ENCODE results near the gene CHMP1B. TPM values are rescaled to one million over a fixed set of nuclear protein-coding genes. Genes with fewer than 3 reads are reported as not detected.

CHMP1B gene
- total and polyA plus RNA-seq, 9 of the 15 experiments (the other 6 are each of a cell fraction or from before 2014, with no cell fraction given) = 12.3 to 29.9 (median 19.0) TPM

DNA sequence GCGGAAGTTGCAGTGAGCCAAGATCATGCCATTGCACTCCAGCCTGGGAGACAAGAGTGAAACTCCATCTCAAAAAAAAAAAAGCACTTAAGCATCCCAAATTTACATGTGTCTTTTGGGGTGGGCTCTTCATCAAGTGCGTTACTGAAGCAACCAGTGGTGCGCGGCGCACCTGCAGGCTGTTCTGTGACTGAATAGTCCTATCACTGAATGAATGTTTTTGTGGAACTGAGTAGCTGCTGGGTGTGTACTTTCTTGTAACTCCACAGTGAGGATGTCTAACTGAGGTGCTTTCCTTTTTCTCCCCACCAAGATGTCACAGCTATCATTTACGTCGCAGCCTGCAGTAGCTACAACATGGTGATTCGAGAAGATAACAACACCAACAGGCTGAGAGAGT, 17.0 kb downstream of the CHMP1B start (continued):
- TF ChIP-seq, protein P1, sequence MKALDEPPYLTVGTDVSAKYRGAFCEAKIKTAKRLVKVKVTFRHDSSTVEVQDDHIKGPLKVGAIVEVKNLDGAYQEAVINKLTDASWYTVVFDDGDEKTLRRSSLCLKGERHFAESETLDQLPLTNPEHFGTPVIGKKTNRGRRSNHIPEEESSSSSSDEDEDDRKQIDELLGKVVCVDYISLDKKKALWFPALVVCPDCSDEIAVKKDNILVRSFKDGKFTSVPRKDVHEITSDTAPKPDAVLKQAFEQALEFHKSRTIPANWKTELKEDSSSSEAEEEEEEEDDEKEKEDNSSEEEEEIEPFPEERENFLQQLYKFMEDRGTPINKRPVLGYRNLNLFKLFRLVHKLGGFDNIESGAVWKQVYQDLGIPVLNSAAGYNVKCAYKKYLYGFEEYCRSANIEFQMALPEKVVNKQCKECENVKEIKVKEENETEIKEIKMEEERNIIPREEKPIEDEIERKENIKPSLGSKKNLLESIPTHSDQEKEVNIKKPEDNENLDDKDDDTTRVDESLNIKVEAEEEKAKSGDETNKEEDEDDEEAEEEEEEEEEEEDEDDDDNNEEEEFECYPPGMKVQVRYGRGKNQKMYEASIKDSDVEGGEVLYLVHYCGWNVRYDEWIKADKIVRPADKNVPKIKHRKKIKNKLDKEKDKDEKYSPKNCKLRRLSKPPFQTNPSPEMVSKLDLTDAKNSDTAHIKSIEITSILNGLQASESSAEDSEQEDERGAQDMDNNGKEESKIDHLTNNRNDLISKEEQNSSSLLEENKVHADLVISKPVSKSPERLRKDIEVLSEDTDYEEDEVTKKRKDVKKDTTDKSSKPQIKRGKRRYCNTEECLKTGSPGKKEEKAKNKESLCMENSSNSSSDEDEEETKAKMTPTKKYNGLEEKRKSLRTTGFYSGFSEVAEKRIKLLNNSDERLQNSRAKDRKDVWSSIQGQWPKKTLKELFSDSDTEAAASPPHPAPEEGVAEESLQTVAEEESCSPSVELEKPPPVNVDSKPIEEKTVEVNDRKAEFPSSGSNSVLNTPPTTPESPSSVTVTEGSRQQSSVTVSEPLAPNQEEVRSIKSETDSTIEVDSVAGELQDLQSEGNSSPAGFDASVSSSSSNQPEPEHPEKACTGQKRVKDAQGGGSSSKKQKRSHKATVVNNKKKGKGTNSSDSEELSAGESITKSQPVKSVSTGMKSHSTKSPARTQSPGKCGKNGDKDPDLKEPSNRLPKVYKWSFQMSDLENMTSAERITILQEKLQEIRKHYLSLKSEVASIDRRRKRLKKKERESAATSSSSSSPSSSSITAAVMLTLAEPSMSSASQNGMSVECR (CRISPR knock-in tag; IDR thresholded peaks at IDR 0.05) = no peak
- TF ChIP-seq, protein P2, sequence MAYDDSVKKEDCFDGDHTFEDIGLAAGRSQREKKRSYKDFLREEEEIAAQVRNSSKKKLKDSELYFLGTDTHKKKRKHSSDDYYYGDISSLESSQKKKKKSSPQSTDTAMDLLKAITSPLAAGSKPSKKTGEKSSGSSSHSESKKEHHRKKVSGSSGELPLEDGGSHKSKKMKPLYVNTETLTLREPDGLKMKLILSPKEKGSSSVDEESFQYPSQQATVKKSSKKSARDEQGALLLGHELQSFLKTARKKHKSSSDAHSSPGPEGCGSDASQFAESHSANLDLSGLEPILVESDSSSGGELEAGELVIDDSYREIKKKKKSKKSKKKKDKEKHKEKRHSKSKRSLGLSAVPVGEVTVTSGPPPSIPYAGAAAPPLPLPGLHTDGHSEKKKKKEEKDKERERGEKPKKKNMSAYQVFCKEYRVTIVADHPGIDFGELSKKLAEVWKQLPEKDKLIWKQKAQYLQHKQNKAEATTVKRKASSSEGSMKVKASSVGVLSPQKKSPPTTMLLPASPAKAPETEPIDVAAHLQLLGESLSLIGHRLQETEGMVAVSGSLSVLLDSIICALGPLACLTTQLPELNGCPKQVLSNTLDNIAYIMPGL (CRISPR knock-in tag; IDR thresholded peaks at IDR 0.05) = no peak
- TF ChIP-seq, protein P3, sequence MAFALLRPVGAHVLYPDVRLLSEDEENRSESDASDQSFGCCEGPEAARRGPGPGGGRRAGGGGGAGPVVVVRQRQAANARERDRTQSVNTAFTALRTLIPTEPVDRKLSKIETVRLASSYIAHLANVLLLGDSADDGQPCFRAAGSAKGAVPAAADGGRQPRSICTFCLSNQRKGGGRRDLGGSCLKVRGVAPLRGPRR (CRISPR knock-in tag; IDR thresholded peaks at IDR 0.05) = no peak
- TF ChIP-seq, protein P4, sequence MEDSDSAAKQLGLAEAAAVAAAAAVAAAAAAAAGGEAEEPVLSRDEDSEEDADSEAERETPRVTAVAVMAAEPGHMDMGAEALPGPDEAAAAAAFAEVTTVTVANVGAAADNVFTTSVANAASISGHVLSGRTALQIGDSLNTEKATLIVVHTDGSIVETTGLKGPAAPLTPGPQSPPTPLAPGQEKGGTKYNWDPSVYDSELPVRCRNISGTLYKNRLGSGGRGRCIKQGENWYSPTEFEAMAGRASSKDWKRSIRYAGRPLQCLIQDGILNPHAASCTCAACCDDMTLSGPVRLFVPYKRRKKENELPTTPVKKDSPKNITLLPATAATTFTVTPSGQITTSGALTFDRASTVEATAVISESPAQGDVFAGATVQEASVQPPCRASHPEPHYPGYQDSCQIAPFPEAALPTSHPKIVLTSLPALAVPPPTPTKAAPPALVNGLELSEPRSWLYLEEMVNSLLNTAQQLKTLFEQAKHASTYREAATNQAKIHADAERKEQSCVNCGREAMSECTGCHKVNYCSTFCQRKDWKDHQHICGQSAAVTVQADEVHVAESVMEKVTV (CRISPR knock-in tag; IDR thresholded peaks at IDR 0.05) = no peak
- TF ChIP-seq MBD2 (IDR thresholded peaks at IDR 0.05; ENCODE audit: borderline replicate concordance, low read depth) (no peak), PCBP2 (IDR thresholded peaks at IDR 0.05; ENCODE audit: low read depth, low read length, poor library complexity, severe bottlenecking) (no peak), XRCC4 (IDR thresholded peaks at IDR 0.05; ENCODE audit: extremely low read depth, insufficient read depth, insufficient read length) (no peak), SMAD3 (CRISPR knock-in tag; conservative IDR thresholded peaks at IDR 0.05) (no peak)
- TF ChIP-seq, protein P5, sequence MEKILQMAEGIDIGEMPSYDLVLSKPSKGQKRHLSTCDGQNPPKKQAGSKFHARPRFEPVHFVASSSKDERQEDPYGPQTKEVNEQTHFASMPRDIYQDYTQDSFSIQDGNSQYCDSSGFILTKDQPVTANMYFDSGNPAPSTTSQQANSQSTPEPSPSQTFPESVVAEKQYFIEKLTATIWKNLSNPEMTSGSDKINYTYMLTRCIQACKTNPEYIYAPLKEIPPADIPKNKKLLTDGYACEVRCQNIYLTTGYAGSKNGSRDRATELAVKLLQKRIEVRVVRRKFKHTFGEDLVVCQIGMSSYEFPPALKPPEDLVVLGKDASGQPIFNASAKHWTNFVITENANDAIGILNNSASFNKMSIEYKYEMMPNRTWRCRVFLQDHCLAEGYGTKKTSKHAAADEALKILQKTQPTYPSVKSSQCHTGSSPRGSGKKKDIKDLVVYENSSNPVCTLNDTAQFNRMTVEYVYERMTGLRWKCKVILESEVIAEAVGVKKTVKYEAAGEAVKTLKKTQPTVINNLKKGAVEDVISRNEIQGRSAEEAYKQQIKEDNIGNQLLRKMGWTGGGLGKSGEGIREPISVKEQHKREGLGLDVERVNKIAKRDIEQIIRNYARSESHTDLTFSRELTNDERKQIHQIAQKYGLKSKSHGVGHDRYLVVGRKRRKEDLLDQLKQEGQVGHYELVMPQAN (IDR thresholded peaks at IDR 0.05; ENCODE audit: borderline replicate concordance) = no peak
